GM23338 (cell line): ENCODE data around the gene YTHDF2. TPM values are rescaled to one million over a fixed set of nuclear protein-coding genes. Genes with fewer than 3 reads are reported as not detected.
"Not testable (repeated sequence)": the region's sequence is repeated elsewhere in the genome, so short reads cannot be mapped to it uniquely, and the experiment has no call there.

ENCODE experiments used
- ATAC-seq: fragments of 200-7000 bp; cut with Tn5 transposase; 3 replicates; pipeline ENCODE4 v1.9.1; 2020
- DNase-seq: peaks from one replicate; pipeline ENCODE4 v3.0.0-alpha.2; 2015; ENCODE audit warnings: low spot score
- H2AFZ ChIP-seq: fragments of 200-600 bp; sonication (generic); 2 replicates; pipeline ENCODE4 v1.8.0; 2016; ENCODE audit warnings: antibody characterized with exemption, mild to moderate bottlenecking, moderate library complexity
- H3F3A ChIP-seq: fragments of 200-600 bp; sonication (generic); replicated peaks from 2 replicates; pipeline ENCODE4 v1.8.0; 2017; ENCODE audit warnings: antibody characterized with exemption, mixed run types, low read depth
- H3K27ac ChIP-seq: fragments of 200-600 bp; sonication (generic); 2 replicates; pipeline ENCODE4 v1.6.1; 2016; ENCODE audit warnings: low read depth
- H3K27me3 ChIP-seq: fragments of 200-600 bp; sonication (generic); 2 replicates; pipeline ENCODE4 v1.8.0; 2016; ENCODE audit warnings: mild to moderate bottlenecking, mixed run types, moderate library complexity; ENCODE audit not compliant: insufficient read depth
- H3K36me3 ChIP-seq: fragments of 200-600 bp; sonication (generic); 2 replicates; pipeline ENCODE4 v1.8.0; 2016; ENCODE audit warnings: mild to moderate bottlenecking; ENCODE audit not compliant: insufficient read depth
- H3K4me1 ChIP-seq: fragments of 200-600 bp; sonication (generic); 2 replicates; pipeline ENCODE4 v1.8.0; 2016; ENCODE audit warnings: mild to moderate bottlenecking, moderate library complexity; ENCODE audit not compliant: insufficient read depth
- H3K4me2 ChIP-seq: fragments of 200-600 bp; sonication (generic); 2 replicates; pipeline ENCODE4 v1.7.1; 2017; ENCODE audit warnings: mixed run types
- H3K4me3 ChIP-seq: fragments of 200-600 bp; sonication (generic); 2 replicates; pipeline ENCODE4 v1.6.1; 2016; ENCODE audit warnings: mixed run types
- H3K79me2 ChIP-seq: fragments of 200-600 bp; sonication (generic); replicated peaks from 2 replicates; pipeline ENCODE4 v1.8.0; 2017; ENCODE audit warnings: mild to moderate bottlenecking; ENCODE audit not compliant: insufficient read depth
- H3K9me2 ChIP-seq: fragments of 200-600 bp; sonication (generic); 2 replicates; pipeline ENCODE4 v1.8.0; 2017; ENCODE audit not compliant: insufficient read depth
- H4K20me1 ChIP-seq: fragments of 200-600 bp; sonication (generic); replicated peaks from 2 replicates; pipeline ENCODE4 v1.8.0; 2017; ENCODE audit warnings: mild to moderate bottlenecking; ENCODE audit not compliant: insufficient read depth
- H3K27ac Mint-ChIP-seq: 2 replicates; pipeline ENCODE4 v1.8.0; 2020; ENCODE audit warnings: inconsistent platforms, mild to moderate bottlenecking, moderate library complexity, mixed read lengths
- H3K27me3 Mint-ChIP-seq: 3 replicates; pipeline ENCODE4 v1.8.0; 2022; ENCODE audit warnings: low read depth, mild to moderate bottlenecking, moderate library complexity, mixed read lengths, inconsistent platforms; ENCODE audit not compliant: insufficient read depth, poor library complexity
- H3K36me3 Mint-ChIP-seq: 3 replicates; pipeline ENCODE4 v1.8.0; 2021; ENCODE audit warnings: low read depth, mild to moderate bottlenecking, inconsistent platforms, moderate library complexity, mixed read lengths
- H3K4me1 Mint-ChIP-seq: 3 replicates; pipeline ENCODE4 v1.8.0; 2020; ENCODE audit warnings: mild to moderate bottlenecking, inconsistent platforms, mixed read lengths
- H3K4me3 Mint-ChIP-seq: 3 replicates; pipeline ENCODE4 v1.8.0; 2021; ENCODE audit warnings: moderate library complexity, mild to moderate bottlenecking, inconsistent platforms, mixed read lengths
- H3K9me3 Mint-ChIP-seq: 3 replicates; pipeline ENCODE4 v1.8.0; 2020; ENCODE audit warnings: moderate library complexity, mild to moderate bottlenecking, inconsistent platforms, mixed read lengths
- polyA plus RNA-seq: library from polyadenylated mRNA; unstranded; fragments of >200 nt; fragmentation: Nextera tagmentation; extraction: Ambion mirVana; gene quantifications from 2 replicates; pipeline ENCODE4 v1.2.1, GENCODE V29; 2016
- total RNA-seq: library from RNA; depleted of rRNA; stranded (reverse); fragments of >200 nt; shearing (Covaris generic); gene quantifications from 2 replicates; pipeline ENCODE4 v1.2.3, GENCODE V29; 2014
- TF ChIP-seq, protein P1 (sequence below): fragments of 250-450 bp; sonication (Bioruptor Pico); IDR thresholded peaks from 2 replicates; pipeline ENCODE4 v1.5.0; 2020; ENCODE audit warnings: mild to moderate bottlenecking, moderate library complexity
- TF ChIP-seq, protein P2 (sequence below), 2 experiments: fragments of 200-600 bp in 1 of 2; sonication (generic) in 1 of 2; conservative IDR thresholded peaks; 2 replicates each; pipeline versions ENCODE4 v1.5.1 to v1.6.1; 2016 to 2017; ENCODE audit warnings: antibody characterized with exemption in 2 of 2, low read depth in 2 of 2, mild to moderate bottlenecking in 2 of 2, moderate library complexity in 1 of 2

Gene YTHDF2
- total and polyA plus RNA-seq, 2 experiments from 2014 or later, result 130 to 169 TPM

DNA sequence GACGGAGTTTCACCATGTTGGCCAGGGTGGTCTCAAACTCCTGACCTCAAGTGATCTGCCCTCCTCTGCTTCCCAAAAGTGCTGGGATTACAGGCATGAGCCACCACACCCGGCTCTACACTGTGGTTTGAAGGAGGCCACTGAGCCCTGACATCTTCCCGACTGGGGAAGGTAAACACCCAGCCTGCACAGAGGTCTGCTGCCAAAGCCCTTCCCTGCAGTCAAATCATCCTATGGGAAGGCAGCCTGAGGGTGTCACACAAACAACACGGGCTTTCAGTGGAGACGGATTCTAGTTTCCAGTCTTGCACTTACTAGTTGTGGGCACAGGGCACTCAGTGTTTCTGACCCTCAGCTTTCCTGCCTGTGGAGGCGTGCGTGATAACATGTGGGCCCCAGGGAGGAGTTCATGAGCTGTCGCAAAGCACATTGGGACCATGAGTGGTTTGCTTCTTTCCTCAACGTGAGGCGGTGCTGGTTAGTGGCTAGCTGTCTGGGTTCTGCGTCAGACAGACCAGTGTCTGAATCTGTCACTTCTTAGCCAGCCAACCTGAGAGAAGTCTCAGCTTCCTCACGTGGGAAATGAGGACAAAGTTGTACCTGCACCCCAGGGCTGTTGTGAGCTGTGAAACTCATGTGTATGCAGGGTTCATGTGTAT, 53.8 kb downstream of the YTHDF2 start (continued):
- TF ChIP-seq, protein P1, sequence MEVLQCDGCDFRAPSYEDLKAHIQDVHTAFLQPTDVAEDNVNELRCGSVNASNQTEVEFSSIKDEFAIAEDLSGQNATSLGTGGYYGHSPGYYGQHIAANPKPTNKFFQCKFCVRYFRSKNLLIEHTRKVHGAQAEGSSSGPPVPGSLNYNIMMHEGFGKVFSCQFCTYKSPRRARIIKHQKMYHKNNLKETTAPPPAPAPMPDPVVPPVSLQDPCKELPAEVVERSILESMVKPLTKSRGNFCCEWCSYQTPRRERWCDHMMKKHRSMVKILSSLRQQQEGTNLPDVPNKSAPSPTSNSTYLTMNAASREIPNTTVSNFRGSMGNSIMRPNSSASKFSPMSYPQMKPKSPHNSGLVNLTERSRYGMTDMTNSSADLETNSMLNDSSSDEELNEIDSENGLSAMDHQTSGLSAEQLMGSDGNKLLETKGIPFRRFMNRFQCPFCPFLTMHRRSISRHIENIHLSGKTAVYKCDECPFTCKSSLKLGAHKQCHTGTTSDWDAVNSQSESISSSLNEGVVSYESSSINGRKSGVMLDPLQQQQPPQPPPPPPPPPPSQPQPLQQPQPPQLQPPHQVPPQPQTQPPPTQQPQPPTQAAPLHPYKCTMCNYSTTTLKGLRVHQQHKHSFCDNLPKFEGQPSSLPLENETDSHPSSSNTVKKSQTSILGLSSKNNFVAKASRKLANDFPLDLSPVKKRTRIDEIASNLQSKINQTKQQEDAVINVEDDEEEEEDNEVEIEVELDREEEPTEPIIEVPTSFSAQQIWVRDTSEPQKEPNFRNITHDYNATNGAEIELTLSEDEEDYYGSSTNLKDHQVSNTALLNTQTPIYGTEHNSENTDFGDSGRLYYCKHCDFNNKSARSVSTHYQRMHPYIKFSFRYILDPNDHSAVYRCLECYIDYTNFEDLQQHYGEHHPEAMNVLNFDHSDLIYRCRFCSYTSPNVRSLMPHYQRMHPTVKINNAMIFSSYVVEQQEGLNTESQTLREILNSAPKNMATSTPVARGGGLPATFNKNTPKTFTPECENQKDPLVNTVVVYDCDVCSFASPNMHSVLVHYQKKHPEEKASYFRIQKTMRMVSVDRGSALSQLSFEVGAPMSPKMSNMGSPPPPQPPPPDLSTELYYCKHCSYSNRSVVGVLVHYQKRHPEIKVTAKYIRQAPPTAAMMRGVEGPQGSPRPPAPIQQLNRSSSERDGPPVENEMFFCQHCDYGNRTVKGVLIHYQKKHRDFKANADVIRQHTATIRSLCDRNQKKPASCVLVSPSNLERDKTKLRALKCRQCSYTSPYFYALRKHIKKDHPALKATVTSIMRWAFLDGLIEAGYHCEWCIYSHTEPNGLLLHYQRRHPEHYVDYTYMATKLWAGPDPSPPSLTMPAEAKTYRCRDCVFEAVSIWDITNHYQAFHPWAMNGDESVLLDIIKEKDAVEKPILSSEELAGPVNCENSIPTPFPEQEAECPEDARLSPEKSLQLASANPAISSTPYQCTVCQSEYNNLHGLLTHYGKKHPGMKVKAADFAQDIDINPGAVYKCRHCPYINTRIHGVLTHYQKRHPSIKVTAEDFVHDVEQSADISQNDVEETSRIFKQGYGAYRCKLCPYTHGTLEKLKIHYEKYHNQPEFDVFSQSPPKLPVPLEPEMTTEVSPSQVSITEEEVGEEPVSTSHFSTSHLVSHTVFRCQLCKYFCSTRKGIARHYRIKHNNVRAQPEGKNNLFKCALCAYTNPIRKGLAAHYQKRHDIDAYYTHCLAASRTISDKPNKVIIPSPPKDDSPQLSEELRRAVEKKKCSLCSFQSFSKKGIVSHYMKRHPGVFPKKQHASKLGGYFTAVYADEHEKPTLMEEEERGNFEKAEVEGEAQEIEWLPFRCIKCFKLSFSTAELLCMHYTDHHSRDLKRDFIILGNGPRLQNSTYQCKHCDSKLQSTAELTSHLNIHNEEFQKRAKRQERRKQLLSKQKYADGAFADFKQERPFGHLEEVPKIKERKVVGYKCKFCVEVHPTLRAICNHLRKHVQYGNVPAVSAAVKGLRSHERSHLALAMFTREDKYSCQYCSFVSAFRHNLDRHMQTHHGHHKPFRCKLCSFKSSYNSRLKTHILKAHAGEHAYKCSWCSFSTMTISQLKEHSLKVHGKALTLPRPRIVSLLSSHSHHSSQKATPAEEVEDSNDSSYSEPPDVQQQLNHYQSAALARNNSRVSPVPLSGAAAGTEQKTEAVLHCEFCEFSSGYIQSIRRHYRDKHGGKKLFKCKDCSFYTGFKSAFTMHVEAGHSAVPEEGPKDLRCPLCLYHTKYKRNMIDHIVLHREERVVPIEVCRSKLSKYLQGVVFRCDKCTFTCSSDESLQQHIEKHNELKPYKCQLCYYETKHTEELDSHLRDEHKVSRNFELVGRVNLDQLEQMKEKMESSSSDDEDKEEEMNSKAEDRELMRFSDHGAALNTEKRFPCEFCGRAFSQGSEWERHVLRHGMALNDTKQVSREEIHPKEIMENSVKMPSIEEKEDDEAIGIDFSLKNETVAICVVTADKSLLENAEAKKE, result no peak
- TF ChIP-seq, protein P2, sequence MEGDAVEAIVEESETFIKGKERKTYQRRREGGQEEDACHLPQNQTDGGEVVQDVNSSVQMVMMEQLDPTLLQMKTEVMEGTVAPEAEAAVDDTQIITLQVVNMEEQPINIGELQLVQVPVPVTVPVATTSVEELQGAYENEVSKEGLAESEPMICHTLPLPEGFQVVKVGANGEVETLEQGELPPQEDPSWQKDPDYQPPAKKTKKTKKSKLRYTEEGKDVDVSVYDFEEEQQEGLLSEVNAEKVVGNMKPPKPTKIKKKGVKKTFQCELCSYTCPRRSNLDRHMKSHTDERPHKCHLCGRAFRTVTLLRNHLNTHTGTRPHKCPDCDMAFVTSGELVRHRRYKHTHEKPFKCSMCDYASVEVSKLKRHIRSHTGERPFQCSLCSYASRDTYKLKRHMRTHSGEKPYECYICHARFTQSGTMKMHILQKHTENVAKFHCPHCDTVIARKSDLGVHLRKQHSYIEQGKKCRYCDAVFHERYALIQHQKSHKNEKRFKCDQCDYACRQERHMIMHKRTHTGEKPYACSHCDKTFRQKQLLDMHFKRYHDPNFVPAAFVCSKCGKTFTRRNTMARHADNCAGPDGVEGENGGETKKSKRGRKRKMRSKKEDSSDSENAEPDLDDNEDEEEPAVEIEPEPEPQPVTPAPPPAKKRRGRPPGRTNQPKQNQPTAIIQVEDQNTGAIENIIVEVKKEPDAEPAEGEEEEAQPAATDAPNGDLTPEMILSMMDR (conservative IDR thresholded peaks at IDR 0.05; ENCODE audit: low read depth in 2 of 2), result no peak

DNA sequence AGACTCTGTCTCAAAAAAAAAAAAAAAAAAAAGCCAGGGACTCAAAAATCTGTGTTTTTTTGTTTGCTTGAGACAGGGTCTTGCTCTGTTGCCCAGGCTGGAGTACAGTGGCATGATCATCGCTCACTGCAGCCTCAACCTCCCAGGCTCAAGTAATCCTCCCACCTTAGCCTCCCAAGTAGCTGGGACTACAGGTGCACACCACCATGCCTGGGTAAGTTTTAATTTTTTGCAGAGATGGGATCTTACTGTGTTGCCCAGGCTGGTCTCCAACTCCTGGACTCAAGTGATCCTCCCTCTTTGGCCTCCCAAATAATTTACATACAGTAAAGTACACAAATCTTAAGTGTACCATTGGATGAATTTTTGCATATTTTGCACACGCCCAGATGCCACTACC, 55.2 kb downstream of the YTHDF2 start:
- not testable (repeated sequence) for H3K9me3 Mint-ChIP-seq, H3K27ac ChIP-seq, H2AFZ ChIP-seq, H3K4me1 ChIP-seq, H3K27me3 Mint-ChIP-seq, H3K4me3 Mint-ChIP-seq, H3F3A ChIP-seq, H3K4me2 ChIP-seq, H3K9me2 ChIP-seq, H3K4me3 ChIP-seq, H3K27ac Mint-ChIP-seq, H4K20me1 ChIP-seq, DNase-seq, ATAC-seq, H3K36me3 ChIP-seq, H3K36me3 Mint-ChIP-seq, H3K79me2 ChIP-seq, H3K27me3 ChIP-seq
- H3K4me1 Mint-ChIP-seq, result peaks cover 13% of the 10 kb centered on the region
